Iris pigment epithelial cell (primary cell): Measurements from ENCODE around the gene CCDC158.
"Not testable (repeated sequence)": the region's sequence is repeated elsewhere in the genome, so short reads cannot be mapped to it uniquely, and the experiment has no call there.

Experiments
- DNase-seq: peaks from one replicate; pipeline ENCODE4 v3.0.0-alpha.2; 2011; ENCODE audit warnings: low read depth

Gene CCDC158

DNA sequence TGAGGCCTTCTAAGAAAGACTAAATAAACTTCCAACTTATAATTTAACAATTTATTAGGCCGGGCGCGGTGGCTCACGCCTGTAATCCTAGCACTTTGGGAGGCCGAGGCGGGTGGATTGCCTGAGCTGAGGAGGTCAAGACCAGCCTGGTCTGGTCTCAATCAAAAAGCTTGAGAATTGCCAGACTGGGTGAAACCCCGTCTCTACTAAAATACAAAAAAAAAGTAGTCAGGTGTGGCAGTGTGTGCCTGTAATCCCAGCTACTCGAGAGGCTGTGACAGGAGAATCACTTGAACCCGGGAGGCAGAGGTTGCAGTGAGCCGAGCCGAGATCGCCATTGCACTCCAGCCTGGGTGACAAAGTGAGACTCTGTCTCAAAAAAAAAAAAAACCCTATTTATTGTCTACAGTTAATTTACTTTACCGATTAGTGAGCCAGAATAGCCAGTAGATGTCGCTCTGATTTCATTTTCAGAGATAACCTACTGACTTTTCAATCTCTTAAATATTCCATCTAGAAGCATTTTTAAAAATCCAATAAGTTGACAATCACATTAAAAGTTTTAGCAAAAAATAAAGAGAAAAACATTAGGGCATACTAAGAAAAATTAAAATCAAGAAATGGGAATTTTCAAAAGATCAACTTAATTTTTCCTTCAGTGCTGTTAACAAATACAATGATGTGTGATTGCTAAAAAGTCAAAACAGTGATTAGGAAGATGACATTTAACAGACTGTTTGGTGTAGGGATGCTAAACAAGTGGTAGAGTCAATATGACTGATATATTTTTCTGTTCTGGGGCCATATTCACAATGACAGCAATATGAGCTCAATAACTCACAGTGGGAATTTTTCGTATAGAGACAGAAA lies 9.8 kb upstream of the CCDC158 start:
- DNase-seq = peak; percentile 51

DNA sequence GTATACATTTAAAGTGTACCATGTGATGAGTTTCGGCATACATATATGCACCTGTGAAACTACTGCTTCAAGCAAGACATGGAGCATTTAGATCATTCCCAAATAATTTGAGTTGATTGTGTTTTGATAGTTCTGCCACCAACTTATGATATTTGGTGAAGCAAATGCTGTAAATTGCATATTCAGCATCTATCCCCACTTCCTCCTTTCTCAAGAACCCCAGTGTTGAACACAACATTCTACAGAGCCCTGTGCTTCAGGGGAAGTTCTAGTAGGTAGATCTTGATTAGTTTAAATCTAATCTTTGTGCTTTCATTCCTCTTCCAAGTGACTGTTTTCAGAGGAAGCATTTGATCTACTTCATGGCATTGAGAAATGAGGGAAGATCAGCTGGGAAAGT lies 8.7 kb upstream of the CCDC158 start:
- DNase-seq = no peak

DNA sequence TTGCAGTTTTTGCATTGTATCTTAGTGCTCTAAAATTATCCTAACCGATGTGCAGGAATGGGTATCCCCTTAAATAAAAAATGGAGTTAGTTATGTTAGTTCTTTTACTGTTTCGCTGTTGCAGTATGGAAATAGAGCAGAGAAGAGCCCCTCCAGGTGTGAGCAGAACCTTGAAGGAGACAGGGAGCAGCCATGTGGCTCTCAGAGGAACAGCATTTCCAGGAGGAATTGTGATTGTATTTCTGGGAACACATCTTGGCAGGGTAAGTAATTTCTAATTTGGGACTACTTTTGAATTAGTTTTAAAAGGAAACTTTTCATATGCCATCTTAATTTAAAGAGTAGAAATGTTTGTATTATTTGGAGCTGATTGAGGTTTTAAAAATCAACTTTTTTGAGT lies 5.3 kb upstream of the CCDC158 start:
- DNase-seq = no peak

GRCh38 chr4:76423159-76423558 lies 2.2 kb upstream of the CCDC158 start:
- DNase-seq = not testable (repeated sequence)

GRCh38 chr4:76420188-76420761 lies 666 bp downstream of the CCDC158 start:
- no peak for DNase-seq

- DNase-seq = no peak
Measured at GRCh38 chr4:76410636-76411035, 10.3 kb downstream of the CCDC158 start.

DNA sequence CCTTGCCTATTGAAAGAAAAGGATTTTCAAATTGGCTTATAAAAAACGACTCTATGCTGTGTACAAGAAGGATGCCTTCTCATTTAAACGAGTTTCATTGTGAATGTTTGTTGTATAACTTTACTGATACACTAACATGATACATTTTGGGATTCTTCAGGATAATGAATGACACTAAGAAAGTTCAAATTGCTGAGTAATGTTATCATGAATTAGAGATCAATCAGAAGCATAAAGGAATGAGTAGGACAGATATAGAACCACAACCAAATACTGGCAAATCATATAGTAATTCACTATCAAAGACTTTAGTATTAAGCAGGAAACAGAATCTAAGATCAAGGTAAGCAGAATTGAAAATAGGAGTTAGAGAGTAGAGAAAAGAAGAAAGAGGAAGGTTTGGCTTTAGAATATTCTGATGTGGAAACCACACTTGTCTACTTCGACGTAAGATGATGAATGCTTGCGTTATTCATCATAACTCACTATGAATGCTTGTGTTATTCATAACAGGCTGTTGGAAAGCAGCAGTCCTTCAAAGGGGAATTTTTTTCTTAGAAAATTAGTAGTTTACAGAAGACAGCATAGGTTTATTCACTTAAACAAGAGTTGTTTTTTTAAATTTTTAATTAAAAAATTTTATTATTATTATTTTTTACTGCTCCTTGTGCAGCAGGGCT lies 13.4 kb downstream of the CCDC158 start:
- peak; percentile 22 for DNase-seq

GRCh38 chr4:76406081-76406480 lies 14.9 kb downstream of the CCDC158 start:
- DNase-seq = no peak

DNA sequence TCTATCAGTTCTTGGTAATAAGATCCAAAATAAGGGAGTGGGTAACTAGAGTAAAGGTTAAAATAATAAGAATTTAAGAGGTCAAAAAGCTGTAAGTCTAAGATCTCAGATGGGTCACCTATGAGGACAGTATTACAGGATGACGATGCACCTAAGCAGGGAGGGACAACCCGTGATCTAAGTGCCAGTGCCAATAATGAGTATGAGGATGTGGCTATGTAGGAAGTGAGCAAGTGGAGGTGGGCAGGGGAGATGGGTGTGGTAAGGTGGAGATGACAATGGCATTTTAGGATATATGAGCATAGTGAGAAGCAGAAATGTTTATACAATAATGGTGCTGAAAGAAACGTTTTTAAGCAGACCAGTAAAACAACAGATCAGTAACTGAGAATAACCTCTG lies 19.3 kb downstream of the CCDC158 start:
- DNase-seq = no peak

GRCh38 chr4:76388160-76388908 lies 32.6 kb downstream of the CCDC158 start:
- peak; percentile 22 for DNase-seq

DNA sequence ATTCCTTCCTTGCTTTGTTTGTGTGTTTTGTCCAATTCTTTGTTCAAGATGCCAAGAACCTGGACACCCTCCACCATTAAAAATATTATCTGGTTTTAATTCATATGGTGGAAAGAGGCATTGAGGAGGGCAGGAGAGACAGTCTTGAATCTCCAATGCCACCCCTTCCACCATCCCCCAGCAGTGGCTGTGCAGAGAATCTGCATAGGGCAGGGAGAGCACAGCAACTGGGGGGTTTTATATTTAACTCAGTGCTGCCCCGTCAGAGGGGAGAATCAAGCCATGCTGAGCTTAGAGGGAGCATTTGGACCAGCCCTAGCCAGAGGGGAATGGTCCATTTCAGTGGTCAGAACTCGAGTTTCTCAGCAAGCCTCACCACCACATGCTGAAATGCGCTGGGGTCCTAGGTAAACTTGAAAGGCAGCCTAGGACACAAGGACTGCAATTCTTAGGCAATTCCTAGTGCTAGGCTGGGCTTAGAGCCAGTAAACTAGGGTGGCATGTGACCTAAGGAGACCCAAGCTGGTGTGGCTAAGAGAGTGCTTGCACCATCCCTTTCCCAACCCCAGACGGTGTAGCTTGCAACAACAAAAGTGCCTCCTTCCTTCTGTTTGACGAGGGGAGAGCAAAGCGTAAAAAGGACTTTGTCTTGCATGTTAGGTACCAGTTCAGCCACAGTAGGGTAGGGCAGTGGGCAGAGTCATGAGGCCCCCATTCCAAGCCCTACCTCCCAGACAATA lies 34.2 kb downstream of the CCDC158 start:
- DNase-seq = no peak

GRCh38 chr4:76385974-76386373 lies 35.0 kb downstream of the CCDC158 start:
- DNase-seq = no peak

GRCh38 chr4:76384052-76384451 lies 36.9 kb downstream of the CCDC158 start:
- peak; percentile 62 for DNase-seq

DNA sequence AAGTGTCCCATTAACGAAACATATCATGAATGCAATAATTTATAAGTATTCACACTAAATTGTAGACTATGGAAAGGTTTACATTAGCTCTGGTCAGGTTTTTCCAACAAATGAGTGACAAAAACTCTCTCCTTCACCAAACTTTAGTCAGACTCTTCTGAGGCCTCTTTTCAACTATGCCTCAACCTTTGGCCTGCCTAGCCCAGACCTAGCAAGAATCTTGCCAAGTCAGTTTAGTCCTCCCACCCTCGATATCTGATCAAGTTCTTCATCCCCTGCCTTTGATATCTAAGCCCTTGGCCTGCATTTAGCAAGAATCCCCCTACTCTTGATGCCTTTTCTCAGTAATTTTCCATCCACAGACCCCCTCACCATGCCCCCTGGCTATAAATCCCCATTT lies 37.9 kb downstream of the CCDC158 start:
- DNase-seq = no peak

GRCh38 chr4:76381986-76382385 lies 39.0 kb downstream of the CCDC158 start:
- no peak for DNase-seq

- no peak for DNase-seq
Measured at GRCh38 chr4:76380561-76380960, 40.4 kb downstream of the CCDC158 start.

GRCh38 chr4:76377911-76378310 lies 43.0 kb downstream of the CCDC158 start:
- peak; percentile 66 for DNase-seq

DNA sequence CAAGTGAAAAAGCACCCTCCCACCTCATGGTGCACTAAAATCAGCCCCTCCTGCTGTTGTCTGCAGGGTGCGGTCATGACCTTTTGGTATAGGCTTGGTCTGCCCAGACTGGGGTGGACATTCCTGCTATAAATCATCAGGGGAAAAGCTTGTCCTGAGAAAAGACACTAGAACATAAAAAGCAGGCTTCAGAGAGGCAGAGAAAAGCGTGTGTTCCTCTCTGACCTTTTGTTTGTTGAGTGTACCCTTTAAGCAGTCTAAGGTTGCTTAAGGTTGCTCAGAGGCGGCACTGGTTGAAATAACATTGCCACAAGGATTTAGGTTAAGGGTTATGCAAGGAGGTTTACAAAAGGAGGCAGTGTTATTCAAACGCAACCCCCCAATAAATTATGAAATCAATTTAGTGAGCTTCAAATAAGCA lies 43.5 kb downstream of the CCDC158 start:
- DNase-seq = no peak

DNA sequence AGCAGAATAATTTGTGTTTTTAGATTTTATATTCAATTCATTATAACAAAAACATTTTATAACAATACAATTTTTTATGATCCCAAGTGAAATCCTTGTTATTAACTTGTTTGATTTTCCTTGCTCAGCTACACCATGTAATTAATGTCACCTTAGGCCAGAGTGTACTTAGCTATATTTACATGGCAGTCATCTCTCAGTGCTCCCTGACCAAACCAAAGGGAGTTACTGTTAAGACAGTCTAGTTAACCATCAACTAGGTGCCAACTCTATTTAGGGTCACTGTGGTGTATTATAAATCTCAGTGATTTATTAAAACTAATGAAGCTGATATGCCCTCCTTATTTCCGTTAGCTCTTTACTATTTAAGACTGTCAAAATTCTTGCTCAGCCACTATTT lies 44.4 kb downstream of the CCDC158 start:
- DNase-seq = no peak

DNA sequence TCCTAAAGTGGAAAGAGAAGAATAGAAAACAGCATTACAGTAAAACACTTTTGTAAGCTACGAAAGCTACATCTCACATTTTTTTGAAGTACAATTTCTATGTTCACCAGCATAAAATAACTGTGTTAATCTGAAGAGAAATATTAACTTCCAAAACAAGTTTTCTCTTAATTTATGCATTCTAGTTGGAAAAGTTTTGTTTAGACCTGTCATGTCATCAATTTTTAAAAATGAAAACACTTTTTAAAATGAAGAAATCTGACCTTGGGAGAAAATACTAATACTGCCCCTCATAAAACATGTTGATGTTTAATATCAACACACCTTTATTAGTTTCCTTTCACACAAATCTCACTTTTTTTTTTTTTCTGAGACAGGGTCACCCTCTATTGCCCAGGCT lies 45.2 kb downstream of the CCDC158 start:
- DNase-seq = no peak

GRCh38 chr4:76374798-76375197 lies 46.1 kb downstream of the CCDC158 start:
- peak; percentile 14 for DNase-seq
